HG03521 (cell line): ENCODE results near the gene SEC24D.

ENCODE experiments used
- ATAC-seq: cut with Tn5 transposase; IDR thresholded peaks from one replicate; pipeline ENCODE4 v1.9.1; 2021; ENCODE audit warnings: mild to moderate bottlenecking, moderate library complexity; ENCODE audit not compliant: unreplicated experiment

The SEC24D gene

DNA sequence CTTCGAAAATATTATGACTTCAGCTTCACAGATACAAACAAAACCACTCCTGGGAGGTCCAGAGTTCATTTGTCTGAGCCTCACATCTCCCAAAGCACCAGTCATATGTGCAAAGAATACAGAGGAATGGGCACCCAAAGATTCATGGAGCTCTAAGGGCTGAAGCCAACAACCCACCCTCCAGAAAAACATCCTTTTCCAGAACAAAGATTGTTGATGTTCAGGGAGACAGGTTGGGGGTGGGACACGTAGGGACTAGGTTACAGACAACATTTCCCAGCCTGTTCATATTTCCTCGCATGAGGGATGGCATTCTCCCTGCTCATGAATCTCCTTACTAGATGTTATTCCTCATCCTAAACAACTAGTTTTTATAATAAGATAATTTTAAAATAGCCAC lies 79.5 kb downstream of the SEC24D start:
- ATAC-seq = no peak

DNA sequence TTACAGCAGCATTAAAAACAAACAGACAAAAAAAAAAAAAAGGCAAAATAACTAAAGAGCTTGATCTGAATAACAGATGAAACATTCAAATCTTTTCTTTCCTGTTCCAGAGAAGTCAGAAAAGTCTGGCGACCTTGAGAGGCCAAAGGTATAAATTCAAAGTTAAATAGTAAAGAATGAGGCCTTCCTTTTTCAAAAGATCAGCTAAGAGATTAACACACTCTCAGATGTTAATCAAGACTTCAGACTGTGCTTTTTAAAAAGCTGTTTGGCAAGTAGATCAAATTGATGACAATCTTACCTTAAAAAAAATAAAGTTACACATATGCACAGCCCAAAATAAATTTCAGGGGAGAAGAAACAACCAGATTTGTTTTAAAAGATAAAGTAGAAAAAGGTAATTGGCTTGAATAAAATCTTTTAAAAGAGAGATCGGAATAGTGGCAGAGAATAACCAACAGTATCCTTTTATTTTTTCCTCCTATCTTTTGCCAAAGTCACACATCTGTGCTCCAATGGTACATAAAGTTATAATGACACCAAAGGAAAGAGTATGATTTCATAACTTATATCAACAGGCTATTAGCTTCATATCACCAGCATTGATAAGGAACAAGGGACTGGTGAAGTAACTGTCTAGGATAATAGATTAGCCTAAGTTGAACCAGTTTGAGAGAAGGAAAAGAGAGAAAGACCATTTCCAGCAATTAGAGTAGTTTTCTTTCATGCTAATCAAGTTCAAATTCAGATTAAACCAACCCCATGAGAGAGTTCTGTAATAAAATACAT lies 80.3 kb downstream of the SEC24D start:
- no peak for ATAC-seq

DNA sequence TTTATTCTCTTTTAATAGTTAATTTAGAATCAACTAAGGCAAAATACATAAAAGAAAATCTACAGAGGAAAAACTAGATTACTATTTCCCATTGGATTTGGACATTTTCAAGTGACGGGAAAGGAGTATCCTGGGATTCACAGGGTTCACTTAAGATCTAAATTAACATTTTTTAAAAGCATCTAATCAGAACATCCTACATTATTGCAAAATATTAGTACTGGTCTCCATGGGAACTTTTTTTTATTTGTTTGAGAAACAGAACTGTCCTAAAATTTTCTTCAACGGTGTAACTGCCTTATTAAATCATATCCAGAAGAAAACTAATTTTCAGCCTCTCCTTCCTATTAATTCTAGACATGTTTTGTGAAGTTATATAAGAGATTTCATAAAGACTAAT lies 81.0 kb downstream of the SEC24D start:
- no peak for ATAC-seq

- no peak for ATAC-seq
Observed at GRCh38 chr4:118753685-118754084, 82.2 kb downstream of the SEC24D start.

DNA sequence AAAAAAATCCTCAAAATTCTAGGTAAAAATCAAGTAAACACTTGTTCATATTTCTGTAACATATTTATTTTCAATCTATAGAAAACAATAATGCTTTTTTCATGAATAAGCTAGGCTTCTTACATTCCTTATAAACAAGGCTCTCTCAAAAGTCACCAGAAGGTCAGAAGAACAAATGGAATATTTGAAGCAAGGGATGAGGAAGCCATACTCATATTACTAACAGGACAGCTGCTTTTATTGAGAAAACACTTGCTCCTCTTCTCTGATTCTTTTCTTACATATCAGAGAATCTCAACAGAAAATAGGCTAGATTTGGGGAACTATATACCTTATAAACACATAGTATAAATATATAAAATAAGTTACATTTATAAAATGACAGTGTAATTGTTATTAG lies 82.8 kb downstream of the SEC24D start:
- ATAC-seq = no peak

GRCh38 chr4:118752551-118752950 lies 83.4 kb downstream of the SEC24D start:
- ATAC-seq = no peak

DNA sequence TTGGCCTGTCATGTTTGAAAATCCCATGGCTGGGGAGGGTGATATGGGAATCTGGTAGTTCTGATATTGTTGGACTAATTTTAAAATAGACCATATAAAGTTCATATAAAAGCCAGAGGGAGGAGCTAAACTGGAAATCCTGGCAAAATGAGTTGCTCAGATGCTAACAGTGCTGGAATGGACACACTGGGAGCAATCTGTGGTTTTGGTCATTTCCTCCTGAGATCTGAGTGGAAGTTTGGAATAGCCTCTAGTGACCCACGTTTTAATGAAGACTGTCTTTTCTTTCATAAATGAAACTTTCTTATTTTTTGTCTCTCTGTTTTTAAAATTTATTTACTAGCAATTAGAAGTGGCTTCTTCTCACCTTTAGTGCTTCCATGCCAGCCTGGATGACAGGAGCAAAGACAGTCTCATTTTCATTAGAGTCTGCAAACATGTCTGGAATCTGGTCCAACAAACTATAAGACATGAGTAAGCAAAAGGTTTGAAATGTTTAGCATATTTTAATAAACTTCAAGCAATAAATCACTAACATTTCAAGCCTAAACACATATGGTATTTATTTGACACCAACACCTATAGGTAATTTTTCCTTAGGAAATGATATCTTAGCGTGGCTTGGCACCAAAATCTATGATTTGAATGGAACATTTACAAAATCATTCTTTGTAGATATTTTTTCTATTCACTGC lies 84.2 kb downstream of the SEC24D start:
- no peak for ATAC-seq

DNA sequence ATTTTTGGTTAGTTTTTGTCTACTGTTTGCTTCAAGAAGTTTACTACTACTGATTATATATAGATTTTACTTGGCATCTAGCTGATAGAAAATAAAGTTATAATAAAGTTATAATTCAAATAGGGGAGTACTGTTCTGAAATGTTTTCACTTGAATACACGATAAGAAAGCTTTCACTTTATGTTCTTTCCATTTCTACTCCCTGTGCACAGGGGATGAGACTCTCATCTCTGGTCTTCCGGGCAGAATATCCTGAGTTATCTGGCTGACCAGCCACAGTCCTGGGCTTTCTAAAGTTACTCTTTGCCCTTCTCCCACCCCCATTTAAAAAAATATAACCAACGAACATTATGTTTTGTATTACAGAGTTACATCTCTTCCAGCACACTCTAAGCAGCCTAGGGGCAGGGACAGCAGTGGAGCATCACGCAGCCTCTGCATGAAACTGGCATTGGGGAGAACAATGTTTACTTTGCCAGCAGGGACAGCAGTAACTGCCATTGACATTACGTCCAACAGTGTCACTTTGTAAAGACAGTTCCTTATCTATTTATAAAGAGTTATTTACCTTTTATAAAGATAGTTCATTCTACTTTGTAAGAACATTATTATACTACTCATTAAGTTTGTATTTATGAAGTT lies 86.5 kb downstream of the SEC24D start:
- no peak for ATAC-seq

GRCh38 chr4:118746251-118746919 lies 89.5 kb downstream of the SEC24D start:
- no peak for ATAC-seq

DNA sequence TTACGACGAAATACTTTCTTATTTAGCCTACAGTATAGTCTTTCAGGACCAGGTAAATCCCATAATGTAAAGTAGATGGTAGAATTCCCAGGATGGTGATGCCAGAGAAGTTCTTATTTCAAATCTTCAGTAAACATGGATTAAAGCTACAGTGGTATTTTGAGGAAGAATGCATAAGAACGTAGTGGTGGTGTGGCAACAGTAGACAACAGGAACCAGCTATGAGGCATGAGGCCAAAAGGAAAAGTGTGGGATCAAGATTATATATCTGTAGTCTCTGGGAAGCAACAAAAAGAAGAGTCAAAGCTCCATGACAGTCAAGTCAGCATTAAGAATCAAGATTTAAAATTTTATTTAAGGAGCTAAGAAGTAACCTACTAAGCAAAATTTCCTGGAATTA lies 90.6 kb downstream of the SEC24D start:
- ATAC-seq = no peak

GRCh38 chr4:118743867-118744266 lies 92.1 kb downstream of the SEC24D start:
- ATAC-seq = no peak

DNA sequence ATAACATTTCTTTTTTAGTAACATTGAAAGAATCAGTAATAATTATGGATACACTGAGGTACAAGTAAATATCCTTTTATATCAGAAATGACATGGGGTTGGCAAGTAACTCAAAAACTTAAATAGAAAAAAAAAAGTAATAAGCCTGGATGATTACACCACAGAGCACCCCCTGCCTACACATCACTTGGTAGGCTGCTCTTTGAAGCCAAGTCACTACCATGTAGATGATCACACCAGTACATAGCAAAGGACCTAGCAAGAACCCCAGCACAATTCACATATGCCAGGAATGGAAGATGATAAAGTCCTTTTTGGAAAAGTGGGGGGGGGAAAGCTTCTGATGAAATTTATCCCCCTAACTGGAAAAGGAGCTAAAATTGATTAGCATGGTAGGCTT lies 93.9 kb downstream of the SEC24D start:
- ATAC-seq = no peak

GRCh38 chr4:118741301-118741855 lies 94.5 kb downstream of the SEC24D start:
- ATAC-seq = no peak

DNA sequence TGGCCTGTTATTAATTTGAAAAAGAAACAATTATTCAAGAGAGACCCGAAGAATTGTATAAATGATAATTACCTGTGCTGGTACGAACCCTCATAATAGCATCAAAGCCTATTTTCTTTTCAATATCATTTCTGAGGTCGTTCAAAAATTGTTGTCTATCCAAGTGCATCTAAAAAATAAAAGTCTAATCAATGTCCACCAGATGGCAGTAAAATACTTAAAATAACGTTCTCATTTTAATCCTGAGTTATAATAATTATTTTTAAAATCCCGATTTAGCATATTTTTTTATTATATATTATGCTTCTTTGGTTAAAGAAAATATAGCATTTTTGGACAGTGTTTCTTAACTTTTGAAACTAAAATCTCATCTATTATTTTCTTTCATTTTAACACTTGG lies 95.1 kb downstream of the SEC24D start:
- ATAC-seq = no peak

GRCh38 chr4:118739022-118739713 lies 96.8 kb downstream of the SEC24D start:
- ATAC-seq = no peak

- no peak for ATAC-seq
Observed at GRCh38 chr4:118738090-118738489, 97.8 kb downstream of the SEC24D start.

DNA sequence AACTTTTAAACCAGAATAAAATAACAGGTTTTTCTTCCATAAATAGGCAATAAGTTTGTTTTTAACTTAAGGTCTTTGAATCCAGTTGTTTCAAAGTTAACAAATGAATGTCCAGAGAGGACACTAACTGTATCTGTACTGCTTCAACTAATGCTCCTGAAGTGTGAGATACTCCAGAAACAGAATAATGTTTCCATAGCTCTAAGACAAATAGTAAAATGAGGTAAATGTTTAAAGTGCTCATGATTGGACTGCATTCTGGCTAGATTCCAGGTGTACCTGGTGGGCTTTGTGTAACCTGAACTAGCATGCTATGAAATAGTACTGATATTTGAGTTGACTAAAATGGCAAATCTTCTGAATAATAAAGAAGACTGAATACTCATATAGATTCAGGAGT lies 99.0 kb downstream of the SEC24D start:
- ATAC-seq = no peak

- ATAC-seq = no peak
Observed at GRCh38 chr4:118734491-118735205, 101.3 kb downstream of the SEC24D start.

DNA sequence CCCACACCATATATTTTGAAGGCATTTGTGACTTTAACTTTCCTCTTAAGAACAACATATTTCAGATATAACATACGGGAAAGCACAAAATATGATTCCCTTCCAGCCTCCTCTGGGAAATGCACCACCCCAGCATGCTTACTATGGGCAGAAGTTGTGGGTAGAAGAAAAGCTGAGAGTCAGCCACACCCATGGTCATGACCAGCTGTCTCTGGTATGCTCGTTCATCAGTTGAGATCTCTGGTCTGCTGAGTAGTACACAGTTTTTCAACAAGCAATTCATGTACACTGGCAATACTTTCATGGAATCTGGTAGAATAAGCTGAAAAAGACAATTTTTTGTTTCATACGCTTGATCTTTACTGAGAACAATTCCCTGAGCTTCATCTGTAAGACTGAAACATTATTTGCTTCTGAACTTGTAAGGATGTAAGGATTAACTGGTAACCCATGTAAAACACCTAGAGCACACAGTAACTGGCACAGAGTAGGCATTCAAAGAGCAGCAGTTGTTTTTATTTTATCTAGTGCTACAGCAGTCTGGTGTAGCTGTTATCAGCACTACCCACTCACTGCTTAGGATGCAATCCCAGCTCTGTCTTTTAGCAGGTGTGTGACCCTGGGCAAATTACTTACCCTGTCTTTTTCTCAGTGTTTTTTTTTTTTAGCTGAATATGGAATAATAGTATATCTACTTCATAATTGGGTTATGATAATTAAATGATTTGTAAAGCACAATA lies 103.2 kb downstream of the SEC24D start:
- no peak for ATAC-seq
